SU-DHL-6 (cell line): ENCODE results near the gene PDE4B.

ENCODE experiments used
- CTCF ChIP-seq: fragments of 200-600 bp; sonication (generic); IDR thresholded peaks from one replicate; pipeline ENCODE4 v1.5.1; 2017; ENCODE audit warnings: antibody characterized with exemption, mild to moderate bottlenecking, low read length, moderate library complexity; ENCODE audit not compliant: insufficient read depth, poor library complexity, severe bottlenecking
- EZH2phosphoT487 ChIP-seq: fragments of 200-600 bp; sonication (generic), shearing (Covaris generic); conservative IDR thresholded peaks from 2 replicates; pipeline ENCODE4 v1.6.1; 2018; ENCODE audit warnings: mild to moderate bottlenecking, antibody characterized with exemption, low read length, moderate library complexity, mixed read lengths

GRCh38 chr1:66383611-66384010 is 590.9 kb downstream of the PDE4B start:
- TF ChIP-seq CTCF: no peak
- TF ChIP-seq EZH2phosphoT487: no peak
